K562 (cell line): Measurements from ENCODE around the gene CFAP141. TPM values are rescaled to one million over a fixed set of nuclear protein-coding genes. Genes with fewer than 3 reads are reported as not detected.

Experiments
- ADNP ChIP-seq: fragments of 200-800 bp; sonication (Bioruptor generic); IDR thresholded peaks from 2 replicates; pipeline ENCODE4 v1.6.1; 2016; ENCODE audit warnings: missing genetic modification characterization, missing compliant biosample characterization
- CCNT2 ChIP-seq: IDR thresholded peaks from 2 replicates; pipeline ENCODE4 v1.6.1; 2011; ENCODE audit warnings: borderline replicate concordance, low read depth, mild to moderate bottlenecking, moderate library complexity, mixed read lengths, low read length; ENCODE audit not compliant: insufficient read length; ENCODE audit errors: extremely low read depth
- COPS2 ChIP-seq: fragments of 450-650 bp; conservative IDR thresholded peaks from 2 replicates; pipeline ENCODE4 v1.6.1; 2016; ENCODE audit warnings: mild to moderate bottlenecking, moderate library complexity
- GTF2F1 ChIP-seq: IDR thresholded peaks from 2 replicates; pipeline ENCODE4 v1.6.1; 2011; ENCODE audit warnings: low read depth, low read length, improper control_type of control experiment
- HNRNPK ChIP-seq: fragments of 200-400 bp; formaldehyde crosslinking; IDR thresholded peaks from one replicate; pipeline ENCODE4 v1.6.1; 2018; ENCODE audit warnings: mild to moderate bottlenecking, low read depth, low read length; ENCODE audit not compliant: poor library complexity, severe bottlenecking
- JUND ChIP-seq, 2 experiments: IDR thresholded peaks; 2 replicates in 1 of 2; 3 replicates in 1 of 2; pipeline ENCODE4 v1.6.1; 2011; ENCODE audit warnings: borderline replicate concordance in 2 of 2, low read depth in 2 of 2, low read length in 2 of 2, improper control_type of control experiment in 1 of 2, missing biosample characterization in 1 of 2, missing genetic modification characterization in 1 of 2, missing genetic modification reagents in 1 of 2
- KLF1 ChIP-seq: fragments of 450-650 bp; IDR thresholded peaks from 2 replicates; pipeline ENCODE4 v1.6.1; 2016; ENCODE audit warnings: missing genetic modification characterization, missing compliant biosample characterization
- MAFG ChIP-seq: fragments of 450-650 bp; conservative IDR thresholded peaks from 2 replicates; pipeline ENCODE4 v1.6.1; 2016; ENCODE audit warnings: missing genetic modification characterization, missing compliant biosample characterization
- MED1 ChIP-seq: sonication (generic); formaldehyde crosslinking; IDR thresholded peaks from 2 replicates; pipeline ENCODE4 v1.8.1; 2023; ENCODE audit warnings: missing genetic modification reagents, borderline replicate concordance
- NR4A1 ChIP-seq, 2 experiments: fragments of 250-450 bp in 1 of 2; fragments of 450-650 bp in 1 of 2; sonication (Bioruptor Pico) in 1 of 2; IDR thresholded peaks; 2 replicates each; pipeline versions ENCODE4 v1.4.0 to v1.6.1; 2016 to 2020; ENCODE audit warnings: mild to moderate bottlenecking in 2 of 2, missing compliant biosample characterization in 1 of 2, missing genetic modification characterization in 1 of 2, moderate library complexity in 1 of 2
- PHF8 ChIP-seq: fragments of 200-600 bp; sonication (generic); IDR thresholded peaks from 2 replicates; pipeline ENCODE4 v1.6.1; 2012; ENCODE audit warnings: mixed run types, mild to moderate bottlenecking, inconsistent platforms, low read length, moderate library complexity, borderline replicate concordance
- TAF7 ChIP-seq: fragments of 450-650 bp; IDR thresholded peaks from 2 replicates; pipeline ENCODE4 v1.6.1; 2016; ENCODE audit warnings: missing genetic modification characterization, missing compliant biosample characterization
- TOE1 ChIP-seq, 2 experiments: fragments of 450-650 bp in 1 of 2; sonication (generic) in 1 of 2; formaldehyde crosslinking in 1 of 2; IDR thresholded peaks; 2 replicates each; pipeline versions ENCODE4 v1.7.1 to v1.8.0; 2016 to 2022; ENCODE audit warnings: borderline replicate concordance in 2 of 2, mild to moderate bottlenecking in 2 of 2, antibody characterized with exemption in 1 of 2, inconsistent platforms in 1 of 2, low read depth in 1 of 2, missing genetic modification reagents in 1 of 2, moderate library complexity in 1 of 2
- TSC22D4 ChIP-seq: fragments of 450-650 bp; IDR thresholded peaks from 2 replicates; pipeline ENCODE4 v1.6.1; 2016; ENCODE audit warnings: missing genetic modification characterization, missing biosample characterization, control low read depth
- ZBTB8A ChIP-seq: fragments of 450-650 bp; IDR thresholded peaks from 2 replicates; pipeline ENCODE4 v1.6.1; 2018; ENCODE audit warnings: mild to moderate bottlenecking, moderate library complexity; ENCODE audit not compliant: partially characterized antibody
- ZKSCAN3 ChIP-seq: fragments of 250-450 bp; sonication (Bioruptor Pico); IDR thresholded peaks from 2 replicates; pipeline ENCODE4 v1.4.0; 2020
- ZNF707 ChIP-seq: fragments of 250-450 bp; sonication (Bioruptor Pico); conservative IDR thresholded peaks from 2 replicates; pipeline ENCODE4 v1.8.0; 2022; ENCODE audit warnings: inconsistent platforms, mild to moderate bottlenecking, moderate library complexity
- ZNF778 ChIP-seq: fragments of 450-650 bp; formaldehyde crosslinking; IDR thresholded peaks from 2 replicates; pipeline ENCODE4 v1.4.0; 2020; ENCODE audit warnings: mild to moderate bottlenecking, moderate library complexity
- polyA plus RNA-seq, 8 experiments: library from polyadenylated mRNA; depleted of rRNA in 4 of 8; stranded (reverse) in 5 of 8; unstranded in 3 of 8; fragments of >200 nt; fragmentation: Nextera tagmentation in 2 of 8; fragmentation: Illumina TruSeq in 1 of 8; extraction: Ambion mirVana in 2 of 8; extraction: Trizol in 1 of 8; gene quantifications; 2 replicates each; pipeline versions ENCODE4 v1.2.1 to v1.2.3, GENCODE V29; 2011 to 2014; ENCODE audit warnings: inconsistent platforms in 1 of 8, missing spikeins in 1 of 8
- total RNA-seq, 7 experiments: library from RNA; depleted of rRNA in 6 of 7; stranded (reverse); fragments of >200 nt in 6 of 7; fragmentation: Illumina TruSeq in 2 of 7; extraction: Trizol in 2 of 7; gene quantifications; 2 replicates each; pipeline versions ENCODE4 v1.2.1 to v1.2.3, GENCODE V29; 2011 to 2021; ENCODE audit warnings: low replicate concordance in 1 of 7
- TF ChIP-seq, protein P1 (sequence below): fragments of 250-450 bp; sonication (Bioruptor Pico); IDR thresholded peaks from 2 replicates; pipeline ENCODE4 v1.8.0; 2021; ENCODE audit warnings: moderate library complexity, mild to moderate bottlenecking, inconsistent platforms
- TF ChIP-seq, protein P2 (sequence below): fragments of 250-450 bp; sonication (Bioruptor Pico); IDR thresholded peaks from 2 replicates; pipeline ENCODE4 v1.5.0; 2021
- TF ChIP-seq, protein P3 (sequence below): fragments of 450-650 bp; conservative IDR thresholded peaks from 2 replicates; pipeline ENCODE4 v1.6.1; 2016; ENCODE audit warnings: missing genetic modification characterization, low read depth, mild to moderate bottlenecking, missing compliant biosample characterization, moderate library complexity

The CFAP141 gene
- total and polyA plus RNA-seq, 9 of the 15 experiments (the other 6 are each of a cell fraction or from before 2014, with no cell fraction given) = not detected

DNA sequence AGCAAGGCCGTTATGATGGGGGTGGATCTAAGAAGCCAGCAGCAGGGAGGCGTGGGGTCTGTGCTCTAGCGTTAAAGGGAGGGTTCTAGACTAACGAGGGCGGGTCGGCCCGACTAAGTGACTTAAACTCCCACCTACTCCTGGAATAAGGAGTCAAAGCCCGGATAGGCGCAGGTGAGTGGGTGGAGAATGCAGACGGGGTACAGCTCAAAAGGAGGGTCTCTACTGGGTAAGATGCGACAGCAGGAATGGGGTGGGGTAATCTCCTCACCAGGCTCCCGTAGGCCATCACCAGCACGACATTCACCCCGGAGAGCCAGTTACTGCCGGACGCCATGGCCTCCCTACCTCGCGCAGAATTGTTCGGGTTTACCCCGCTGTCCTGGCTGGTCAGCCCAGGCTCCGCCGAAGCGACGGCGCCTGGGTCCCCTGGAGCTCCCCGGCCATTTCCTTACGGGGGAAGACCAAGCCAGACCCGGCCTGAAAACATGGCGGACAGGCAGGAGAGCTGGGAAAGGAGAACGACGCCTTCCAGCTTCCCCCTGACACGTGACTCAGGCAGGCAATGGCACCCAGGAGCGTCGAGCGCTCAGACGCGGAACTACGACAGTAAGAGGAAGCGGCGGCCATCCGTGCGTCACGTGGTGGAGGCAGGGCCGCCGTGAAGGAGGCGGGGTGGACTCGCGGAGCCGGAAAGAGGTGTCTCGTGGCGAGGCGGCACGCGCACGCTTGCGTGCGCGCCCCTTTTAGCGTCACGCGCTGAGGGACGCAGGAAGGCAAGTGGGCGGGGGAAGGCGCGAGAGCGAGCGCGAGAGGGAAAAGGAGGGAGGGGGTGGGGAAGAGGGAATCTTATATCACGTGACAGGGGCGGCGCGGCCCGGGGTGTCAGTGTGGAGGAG is 14.2 kb upstream of the CFAP141 start, which contains the start of gene UBAP2L (continued):
- TF ChIP-seq TOE1 (IDR thresholded peaks at IDR 0.05; ENCODE audit: borderline replicate concordance) (peak; percentile 99), TOE1 (CRISPR knock-in tag; IDR thresholded peaks at IDR 0.05; ENCODE audit: borderline replicate concordance, low read depth) (peak; percentile 84; the same call in 1 of the 2 replicates), ZBTB8A (no peak), ADNP (tag) (no peak), MAFG (no peak), GTF2F1 (peak; percentile 42; the same call in 1 of the 2 replicates), MED1 (no peak), ZNF707 (CRISPR knock-in tag) (no peak), TAF7 (peak; percentile 85), KLF1 (tag) (no peak), ZKSCAN3 (CRISPR knock-in tag) (no peak), JUND (IDR thresholded peaks at IDR 0.05; ENCODE audit: borderline replicate concordance, low read depth, low read length) (peak; percentile 58; the same call in 1 of the 2 replicates), JUND (tag; IDR thresholded peaks at IDR 0.05; ENCODE audit: borderline replicate concordance, low read depth, low read length) (peak; percentile 39; the same call in 1 of the 3 replicates), NR4A1 (CRISPR knock-in tag; IDR thresholded peaks at IDR 0.05) (peak; percentile 78; the same call in 1 of the 2 replicates), NR4A1 (tag; IDR thresholded peaks at IDR 0.05) (no peak), COPS2 (no peak), PHF8 (peak; percentile 85), CCNT2 (peak; percentile 92), TSC22D4 (no peak), ZNF778 (CRISPR knock-in tag) (no peak), HNRNPK (no peak)
- TF ChIP-seq, protein P1, sequence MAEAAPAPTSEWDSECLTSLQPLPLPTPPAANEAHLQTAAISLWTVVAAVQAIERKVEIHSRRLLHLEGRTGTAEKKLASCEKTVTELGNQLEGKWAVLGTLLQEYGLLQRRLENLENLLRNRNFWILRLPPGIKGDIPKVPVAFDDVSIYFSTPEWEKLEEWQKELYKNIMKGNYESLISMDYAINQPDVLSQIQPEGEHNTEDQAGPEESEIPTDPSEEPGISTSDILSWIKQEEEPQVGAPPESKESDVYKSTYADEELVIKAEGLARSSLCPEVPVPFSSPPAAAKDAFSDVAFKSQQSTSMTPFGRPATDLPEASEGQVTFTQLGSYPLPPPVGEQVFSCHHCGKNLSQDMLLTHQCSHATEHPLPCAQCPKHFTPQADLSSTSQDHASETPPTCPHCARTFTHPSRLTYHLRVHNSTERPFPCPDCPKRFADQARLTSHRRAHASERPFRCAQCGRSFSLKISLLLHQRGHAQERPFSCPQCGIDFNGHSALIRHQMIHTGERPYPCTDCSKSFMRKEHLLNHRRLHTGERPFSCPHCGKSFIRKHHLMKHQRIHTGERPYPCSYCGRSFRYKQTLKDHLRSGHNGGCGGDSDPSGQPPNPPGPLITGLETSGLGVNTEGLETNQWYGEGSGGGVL (CRISPR knock-in tag) = no peak
- TF ChIP-seq, protein P2, sequence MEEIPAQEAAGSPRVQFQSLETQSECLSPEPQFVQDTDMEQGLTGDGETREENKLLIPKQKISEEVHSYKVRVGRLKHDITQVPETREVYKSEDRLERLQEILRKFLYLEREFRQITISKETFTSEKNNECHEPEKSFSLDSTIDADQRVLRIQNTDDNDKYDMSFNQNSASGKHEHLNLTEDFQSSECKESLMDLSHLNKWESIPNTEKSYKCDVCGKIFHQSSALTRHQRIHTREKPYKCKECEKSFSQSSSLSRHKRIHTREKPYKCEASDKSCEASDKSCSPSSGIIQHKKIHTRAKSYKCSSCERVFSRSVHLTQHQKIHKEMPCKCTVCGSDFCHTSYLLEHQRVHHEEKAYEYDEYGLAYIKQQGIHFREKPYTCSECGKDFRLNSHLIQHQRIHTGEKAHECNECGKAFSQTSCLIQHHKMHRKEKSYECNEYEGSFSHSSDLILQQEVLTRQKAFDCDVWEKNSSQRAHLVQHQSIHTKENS (CRISPR knock-in tag) = no peak
- TF ChIP-seq, protein P3, sequence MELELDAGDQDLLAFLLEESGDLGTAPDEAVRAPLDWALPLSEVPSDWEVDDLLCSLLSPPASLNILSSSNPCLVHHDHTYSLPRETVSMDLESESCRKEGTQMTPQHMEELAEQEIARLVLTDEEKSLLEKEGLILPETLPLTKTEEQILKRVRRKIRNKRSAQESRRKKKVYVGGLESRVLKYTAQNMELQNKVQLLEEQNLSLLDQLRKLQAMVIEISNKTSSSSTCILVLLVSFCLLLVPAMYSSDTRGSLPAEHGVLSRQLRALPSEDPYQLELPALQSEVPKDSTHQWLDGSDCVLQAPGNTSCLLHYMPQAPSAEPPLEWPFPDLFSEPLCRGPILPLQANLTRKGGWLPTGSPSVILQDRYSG = no peak
